GM23338 (cell line): ENCODE measurements around the gene SYK. TPM values are rescaled to one million over a fixed set of nuclear protein-coding genes. Genes with fewer than 3 reads are reported as not detected.

Experiments used
- ATAC-seq: fragments of 200-7000 bp; cut with Tn5 transposase; 3 replicates; pipeline ENCODE4 v1.9.1; 2020
- DNase-seq: peaks from one replicate; pipeline ENCODE4 v3.0.0-alpha.2; 2015; ENCODE audit warnings: low spot score
- H2AFZ ChIP-seq: fragments of 200-600 bp; sonication (generic); 2 replicates; pipeline ENCODE4 v1.8.0; 2016; ENCODE audit warnings: antibody characterized with exemption, mild to moderate bottlenecking, moderate library complexity
- H3F3A ChIP-seq: fragments of 200-600 bp; sonication (generic); replicated peaks from 2 replicates; pipeline ENCODE4 v1.8.0; 2017; ENCODE audit warnings: antibody characterized with exemption, mixed run types, low read depth
- H3K27ac ChIP-seq: fragments of 200-600 bp; sonication (generic); 2 replicates; pipeline ENCODE4 v1.6.1; 2016; ENCODE audit warnings: low read depth
- H3K27me3 ChIP-seq: fragments of 200-600 bp; sonication (generic); 2 replicates; pipeline ENCODE4 v1.8.0; 2016; ENCODE audit warnings: mild to moderate bottlenecking, mixed run types, moderate library complexity; ENCODE audit not compliant: insufficient read depth
- H3K36me3 ChIP-seq: fragments of 200-600 bp; sonication (generic); 2 replicates; pipeline ENCODE4 v1.8.0; 2016; ENCODE audit warnings: mild to moderate bottlenecking; ENCODE audit not compliant: insufficient read depth
- H3K4me1 ChIP-seq: fragments of 200-600 bp; sonication (generic); 2 replicates; pipeline ENCODE4 v1.8.0; 2016; ENCODE audit warnings: mild to moderate bottlenecking, moderate library complexity; ENCODE audit not compliant: insufficient read depth
- H3K4me2 ChIP-seq: fragments of 200-600 bp; sonication (generic); 2 replicates; pipeline ENCODE4 v1.7.1; 2017; ENCODE audit warnings: mixed run types
- H3K4me3 ChIP-seq: fragments of 200-600 bp; sonication (generic); 2 replicates; pipeline ENCODE4 v1.6.1; 2016; ENCODE audit warnings: mixed run types
- H3K79me2 ChIP-seq: fragments of 200-600 bp; sonication (generic); replicated peaks from 2 replicates; pipeline ENCODE4 v1.8.0; 2017; ENCODE audit warnings: mild to moderate bottlenecking; ENCODE audit not compliant: insufficient read depth
- H3K9me2 ChIP-seq: fragments of 200-600 bp; sonication (generic); 2 replicates; pipeline ENCODE4 v1.8.0; 2017; ENCODE audit not compliant: insufficient read depth
- H4K20me1 ChIP-seq: fragments of 200-600 bp; sonication (generic); replicated peaks from 2 replicates; pipeline ENCODE4 v1.8.0; 2017; ENCODE audit warnings: mild to moderate bottlenecking; ENCODE audit not compliant: insufficient read depth
- H3K27ac Mint-ChIP-seq: 2 replicates; pipeline ENCODE4 v1.8.0; 2020; ENCODE audit warnings: inconsistent platforms, mild to moderate bottlenecking, moderate library complexity, mixed read lengths
- H3K27me3 Mint-ChIP-seq: 3 replicates; pipeline ENCODE4 v1.8.0; 2022; ENCODE audit warnings: low read depth, mild to moderate bottlenecking, moderate library complexity, mixed read lengths, inconsistent platforms; ENCODE audit not compliant: insufficient read depth, poor library complexity
- H3K36me3 Mint-ChIP-seq: 3 replicates; pipeline ENCODE4 v1.8.0; 2021; ENCODE audit warnings: low read depth, mild to moderate bottlenecking, inconsistent platforms, moderate library complexity, mixed read lengths
- H3K4me1 Mint-ChIP-seq: 3 replicates; pipeline ENCODE4 v1.8.0; 2020; ENCODE audit warnings: mild to moderate bottlenecking, inconsistent platforms, mixed read lengths
- H3K4me3 Mint-ChIP-seq: 3 replicates; pipeline ENCODE4 v1.8.0; 2021; ENCODE audit warnings: moderate library complexity, mild to moderate bottlenecking, inconsistent platforms, mixed read lengths
- H3K9me3 Mint-ChIP-seq: 3 replicates; pipeline ENCODE4 v1.8.0; 2020; ENCODE audit warnings: moderate library complexity, mild to moderate bottlenecking, inconsistent platforms, mixed read lengths
- ETS1 ChIP-seq: IDR thresholded peaks from 2 replicates; pipeline ENCODE4 v1.6.1; 2016; ENCODE audit warnings: antibody characterized with exemption
- EZH2phosphoT487 ChIP-seq: fragments of 200-600 bp; sonication (generic); IDR thresholded peaks from one replicate; pipeline ENCODE4 v1.8.1; 2018; ENCODE audit warnings: antibody characterized with exemption; ENCODE audit not compliant: unreplicated experiment
- JUNB ChIP-seq: IDR thresholded peaks from one replicate; pipeline ENCODE4 v1.6.1; 2016; ENCODE audit warnings: antibody characterized with exemption; ENCODE audit not compliant: unreplicated experiment
- REST ChIP-seq: IDR thresholded peaks from one replicate; pipeline ENCODE4 v1.6.1; 2018; ENCODE audit warnings: antibody characterized with exemption; ENCODE audit not compliant: unreplicated experiment
- STAT1 ChIP-seq: IDR thresholded peaks from one replicate; pipeline ENCODE4 v1.6.1; 2016; ENCODE audit warnings: antibody characterized with exemption; ENCODE audit not compliant: unreplicated experiment
- ZNF114 ChIP-seq: fragments of 250-450 bp; sonication (Bioruptor Pico); IDR thresholded peaks from 2 replicates; pipeline ENCODE4 v1.5.0; 2020; ENCODE audit warnings: mild to moderate bottlenecking, moderate library complexity
- ZNF462 ChIP-seq: fragments of 250-450 bp; sonication (Bioruptor Pico); IDR thresholded peaks from 2 replicates; pipeline ENCODE4 v1.5.0; 2020; ENCODE audit warnings: mild to moderate bottlenecking, moderate library complexity
- polyA plus RNA-seq: library from polyadenylated mRNA; unstranded; fragments of >200 nt; fragmentation: Nextera tagmentation; extraction: Ambion mirVana; gene quantifications from 2 replicates; pipeline ENCODE4 v1.2.1, GENCODE V29; 2016
- total RNA-seq: library from RNA; depleted of rRNA; stranded (reverse); fragments of >200 nt; shearing (Covaris generic); gene quantifications from 2 replicates; pipeline ENCODE4 v1.2.3, GENCODE V29; 2014

SYK gene
- total and polyA plus RNA-seq, 2 experiments from 2014 or later = 1.5 to 5.8 TPM

GRCh38 chr9:90857091-90857490, 55.5 kb downstream of the SYK start:
- no peak for TF ChIP-seq ZNF114
- no peak for TF ChIP-seq JUNB
- no peak for TF ChIP-seq ETS1
- TF ChIP-seq EZH2phosphoT487 = no peak
- TF ChIP-seq REST = no peak
- no peak for TF ChIP-seq ZNF462
- no peak for TF ChIP-seq STAT1
- no peaks in the 10 kb centered on the region for H3K4me1 Mint-ChIP-seq
- Histone ChIP-seq H3K27ac (no peak overlapping the region), H2AFZ (no peak overlapping the region), H4K20me1 (no peaks in the 10 kb centered on the region), H3K36me3 (no peaks in the 10 kb centered on the region), H3K79me2 (no peaks in the 10 kb centered on the region), H3F3A (no peaks in the 10 kb centered on the region), H3K27me3 (no peaks in the 10 kb centered on the region), H3K4me3 (no peak overlapping the region), H3K4me2 (no peak overlapping the region), H3K4me1 (no peaks in the 10 kb centered on the region), H3K9me2 (no peaks in the 10 kb centered on the region)
- ATAC-seq (no peak), DNase-seq (no peak)
- peaks cover 2% of the 10 kb centered on the region for H3K27me3 Mint-ChIP-seq
- no peaks in the 10 kb centered on the region for H3K9me3 Mint-ChIP-seq
- no peak overlapping the region for H3K4me3 Mint-ChIP-seq
- no peaks in the 10 kb centered on the region for H3K36me3 Mint-ChIP-seq
- no peak overlapping the region for H3K27ac Mint-ChIP-seq
